Mammary epithelial cell (primary cell): Measurements from ENCODE around the gene PKD1L1.

Experiments
- EZH2 ChIP-seq: IDR thresholded peaks from 2 replicates; pipeline ENCODE4 v1.6.1; 2012; ENCODE audit warnings: low read length, inconsistent platforms, borderline replicate concordance
- TF ChIP-seq, protein P1 (sequence below), 2 donors: IDR thresholded peaks in 1 of 2; conservative IDR thresholded peaks in 1 of 2; 2 replicates each; pipeline ENCODE4 v1.5.1; 2011 to 2012; ENCODE audit warnings: inconsistent platforms in 2 of 2, low read length in 2 of 2, mild to moderate bottlenecking in 2 of 2, control low read depth in 1 of 2, low read depth in 1 of 2; ENCODE audit not compliant: insufficient read depth in 1 of 2; ENCODE audit errors: extremely low read depth in 1 of 2

DNA sequence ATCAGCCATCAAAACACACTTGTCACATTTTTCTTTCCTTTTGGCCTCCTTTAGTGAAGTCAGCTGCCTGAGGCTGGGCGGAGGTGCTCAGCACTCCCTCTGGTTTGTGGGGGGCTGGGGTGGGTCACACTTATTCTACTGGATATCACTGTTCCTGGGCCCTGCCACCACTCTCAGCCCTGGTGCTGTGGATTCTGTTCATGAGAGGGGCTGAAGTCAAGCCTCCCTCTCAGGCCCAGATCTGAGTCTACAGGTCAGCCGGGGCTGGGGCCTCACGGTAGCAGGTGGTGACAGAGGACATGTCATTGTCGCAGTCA, 185.6 kb downstream of the PKD1L1 start:
- TF ChIP-seq, protein P1, sequence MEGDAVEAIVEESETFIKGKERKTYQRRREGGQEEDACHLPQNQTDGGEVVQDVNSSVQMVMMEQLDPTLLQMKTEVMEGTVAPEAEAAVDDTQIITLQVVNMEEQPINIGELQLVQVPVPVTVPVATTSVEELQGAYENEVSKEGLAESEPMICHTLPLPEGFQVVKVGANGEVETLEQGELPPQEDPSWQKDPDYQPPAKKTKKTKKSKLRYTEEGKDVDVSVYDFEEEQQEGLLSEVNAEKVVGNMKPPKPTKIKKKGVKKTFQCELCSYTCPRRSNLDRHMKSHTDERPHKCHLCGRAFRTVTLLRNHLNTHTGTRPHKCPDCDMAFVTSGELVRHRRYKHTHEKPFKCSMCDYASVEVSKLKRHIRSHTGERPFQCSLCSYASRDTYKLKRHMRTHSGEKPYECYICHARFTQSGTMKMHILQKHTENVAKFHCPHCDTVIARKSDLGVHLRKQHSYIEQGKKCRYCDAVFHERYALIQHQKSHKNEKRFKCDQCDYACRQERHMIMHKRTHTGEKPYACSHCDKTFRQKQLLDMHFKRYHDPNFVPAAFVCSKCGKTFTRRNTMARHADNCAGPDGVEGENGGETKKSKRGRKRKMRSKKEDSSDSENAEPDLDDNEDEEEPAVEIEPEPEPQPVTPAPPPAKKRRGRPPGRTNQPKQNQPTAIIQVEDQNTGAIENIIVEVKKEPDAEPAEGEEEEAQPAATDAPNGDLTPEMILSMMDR (conservative IDR thresholded peaks at IDR 0.05 in 1 of 2, IDR thresholded peaks at IDR 0.05 in 1 of 2; ENCODE audit: extremely low read depth in 1 of 2, insufficient read depth in 1 of 2, low read depth in 1 of 2, low read length in 2 of 2): no peak
- no peak for TF ChIP-seq EZH2
